ENCODE data around the gene CELSR2. TPM values are rescaled to one million over a fixed set of nuclear protein-coding genes. Genes with fewer than 3 reads are reported as not detected.
A peak's percentile ranks its signal among the peaks of the same experiment; 100 is the strongest.

Gene CELSR2
- total RNA-seq, 2 experiments from 2014 or later, result 2.7 to 3.1 TPM

DNA sequence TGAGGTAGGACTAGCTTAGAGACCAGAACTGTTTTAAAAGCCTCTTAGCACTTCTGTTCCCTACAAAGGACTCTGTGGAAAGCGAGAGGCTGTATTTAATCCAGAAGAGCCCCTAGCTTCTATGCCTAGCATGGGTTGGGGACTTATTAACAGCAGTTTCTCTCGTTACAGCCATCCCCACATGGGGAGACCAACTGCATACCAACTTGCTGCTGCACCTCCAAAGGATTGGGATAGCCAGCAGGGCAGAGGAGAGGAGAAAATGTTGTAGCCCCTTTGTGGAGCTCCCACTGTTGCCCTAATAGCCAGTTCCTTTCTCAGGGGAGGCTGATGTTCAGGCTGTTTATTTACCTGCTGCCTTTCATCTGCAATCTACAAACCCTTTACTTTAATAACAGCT, 11.0 kb upstream of the CELSR2 start:
- Mint-ChIP-seq H3K27ac (no peak overlapping the region), H3K36me3 (ENCODE audit: low read depth) (peaks cover 26% of the 10 kb centered on the region), H3K4me3 (no peak overlapping the region), H3K4me1 (ENCODE audit: low read depth) (peaks cover 14% of the 10 kb centered on the region), H3K27me3 (peaks cover 3% of the 10 kb centered on the region), H3K9me3 (no peaks in the 10 kb centered on the region)
- ChIA-PET CTCF (interaction anchor here (0.9 to 4.6 kb wide), 15 partner anchors 9 to 301 kb away, joined by 3 to 30 read pairs (median 4); partner anchors contain the start of genes CELSR2, CYB561D1, GPR61 and SORT1), POLR2A (interaction anchor here (0.7 to 2.8 kb wide), 2 partner anchors 24 to 179 kb away, joined by 3 to 18 read pairs; partner anchors contain the start of gene SARS1)
- intact Hi-C loops (cut with micrococcal nuclease), result no loop called here
- ATAC-seq (no peak), DNase-seq (no peak)
- TF ChIP-seq CTCF (IDR thresholded peaks at IDR 0.05), result no peak

GRCh38 chr1:109239047-109239408, 10.3 kb upstream of the CELSR2 start:
- no peak for DNase-seq
- H3K4me3 Mint-ChIP-seq, result no peak overlapping the region
- H3K36me3 Mint-ChIP-seq (ENCODE audit: low read depth), result peaks cover 26% of the 10 kb centered on the region
- no peak overlapping the region for H3K27ac Mint-ChIP-seq
- H3K27me3 Mint-ChIP-seq, result peaks cover 3% of the 10 kb centered on the region
- no peaks in the 10 kb centered on the region for H3K9me3 Mint-ChIP-seq
- ATAC-seq, result no peak
- CTCF ChIA-PET, result interaction anchor here (0.9 to 4.6 kb wide), 19 partner anchors 9 to 300 kb away, joined by 3 to 30 read pairs (median 3); partner anchors contain the start of genes CYB561D1, GPR61, PSRC1 and SORT1
- intact Hi-C loops (cut with micrococcal nuclease), result no loop called here
- POLR2A ChIA-PET, result interaction anchor here (0.9 to 2.8 kb wide), 3 partner anchors 13 to 112 kb away, joined by 3 to 18 read pairs (median 4); partner anchors contain the start of gene SARS1
- no peak for TF ChIP-seq CTCF (IDR thresholded peaks at IDR 0.05)
- H3K4me1 Mint-ChIP-seq (ENCODE audit: low read depth), result peaks cover 14% of the 10 kb centered on the region

GRCh38 chr1:109239409-109240068, 9.8 kb upstream of the CELSR2 start:
- DNase-seq (peak; percentile 58), ATAC-seq (peak; percentile 77)
- ChIA-PET CTCF (interaction anchor here (0.6 to 4.6 kb wide), 17 partner anchors 11 to 300 kb away, joined by 3 to 30 read pairs (median 3); partner anchors contain the start of genes CYB561D1, GPR61, PSRC1 and SORT1), POLR2A (interaction anchor here (0.9 to 2.8 kb wide), 4 partner anchors 14 to 112 kb away, joined by 3 to 18 read pairs (median 5); partner anchors contain the start of gene SARS1)
- no peaks in the 10 kb centered on the region for H3K9me3 Mint-ChIP-seq
- H3K4me1 Mint-ChIP-seq (ENCODE audit: low read depth), result peaks cover 14% of the 10 kb centered on the region
- peaks cover 3% of the 10 kb centered on the region for H3K27me3 Mint-ChIP-seq
- peak overlapping the region; percentile 27 for H3K27ac Mint-ChIP-seq
- H3K4me3 Mint-ChIP-seq, result no peak overlapping the region
- intact Hi-C loops (cut with micrococcal nuclease), result no loop called here
- peaks cover 22% of the 10 kb centered on the region for H3K36me3 Mint-ChIP-seq (ENCODE audit: low read depth)
- TF ChIP-seq CTCF (IDR thresholded peaks at IDR 0.05), result peak; percentile 37

GRCh38 chr1:109240158-109241152, 8.9 kb upstream of the CELSR2 start:
- POLR2A ChIA-PET, result interaction anchor here (1.0 to 2.8 kb wide), 5 partner anchors 13 to 157 kb away, joined by 3 to 18 read pairs (median 5); partner anchors contain the start of genes SARS1 and SORT1
- Mint-ChIP-seq H3K27me3 (peaks cover 3% of the 10 kb centered on the region), H3K27ac (no peak overlapping the region), H3K9me3 (no peaks in the 10 kb centered on the region), H3K4me1 (ENCODE audit: low read depth) (peaks cover 11% of the 10 kb centered on the region), H3K36me3 (ENCODE audit: low read depth) (peaks cover 15% of the 10 kb centered on the region), H3K4me3 (no peak overlapping the region)
- intact Hi-C loops (cut with micrococcal nuclease), result no loop called here
- ATAC-seq, result peak; percentile 25
- TF ChIP-seq CTCF (IDR thresholded peaks at IDR 0.05), result no peak
- CTCF ChIA-PET, result interaction anchor here (0.6 to 4.6 kb wide), 9 partner anchors 9 to 159 kb away, joined by 3 to 30 read pairs (median 3); partner anchors contain the start of genes PSRC1 and SORT1
- no peak for DNase-seq

All from activated CD8-positive, alpha-beta T cell treated with anti-CD3 and anti-CD28 coated beads for 36 hours (primary cell).